ENCODE measurements around the gene REC8. TPM values are rescaled to one million over a fixed set of nuclear protein-coding genes. Genes with fewer than 3 reads are reported as not detected.
A peak's percentile ranks its signal among the peaks of the same experiment; 100 is the strongest.

REC8 gene
- total and polyA plus RNA-seq, 2 of the 13 experiments (the other 11 are each of a cell fraction or from before 2014, with no cell fraction given), result 3.4 to 14.7 TPM

DNA sequence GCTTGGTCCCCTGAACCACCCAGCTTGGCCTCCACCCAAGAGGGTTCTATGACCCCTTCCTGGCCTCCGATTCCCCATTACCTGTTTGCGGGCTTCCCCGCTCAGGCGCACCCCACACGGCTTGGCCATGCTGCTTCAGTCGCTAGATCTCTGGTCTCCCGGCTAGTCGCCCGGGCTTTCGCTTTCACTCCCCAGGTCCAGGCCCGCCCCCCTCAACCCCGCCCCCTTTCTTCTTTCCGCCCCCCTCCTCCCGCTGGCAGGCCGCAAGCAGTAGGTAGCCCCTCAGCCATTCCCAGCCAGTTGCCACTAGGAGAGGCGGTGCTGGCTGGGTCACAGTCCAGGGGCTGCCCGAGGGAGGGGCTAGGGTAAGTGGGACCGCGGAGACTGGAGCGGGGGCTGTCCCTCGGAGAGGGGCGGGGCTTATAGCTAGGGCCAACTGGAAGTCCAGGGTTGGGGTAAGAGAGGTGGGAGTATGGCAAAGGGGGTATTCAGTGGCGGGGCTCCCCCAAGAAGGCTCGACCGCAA lies 25.4 kb upstream of the REC8 start, which contains the start of gene PSME2 (continued):
- TF ChIP-seq PRDM15 (CRISPR knock-in tag; IDR thresholded peaks at IDR 0.05) (peak; percentile 97), ZIK1 (CRISPR knock-in tag; IDR thresholded peaks at IDR 0.05; ENCODE audit: borderline replicate concordance, low read depth) (peak; percentile 81), ZNF484 (CRISPR knock-in tag; IDR thresholded peaks at IDR 0.05; ENCODE audit: borderline replicate concordance, low read depth) (no peak), ZNF382 (CRISPR knock-in tag; IDR thresholded peaks at IDR 0.05; ENCODE audit: borderline replicate concordance) (no peak), ZNF660 (CRISPR knock-in tag; IDR thresholded peaks at IDR 0.05; ENCODE audit: borderline replicate concordance, low read depth) (no peak), ZNF549 (CRISPR knock-in tag; IDR thresholded peaks at IDR 0.05) (no peak), ZNF644 (CRISPR knock-in tag; IDR thresholded peaks at IDR 0.05; ENCODE audit: low read depth) (peak; percentile 76; the same call in 1 of the 2 replicates), CHD4 (IDR thresholded peaks at IDR 0.05; ENCODE audit: borderline replicate concordance, low read length) (peak; percentile 63; the same call in 1 of the 2 replicates), ZNF569 (CRISPR knock-in tag; IDR thresholded peaks at IDR 0.05; ENCODE audit: borderline replicate concordance) (no peak), MTF2 (CRISPR knock-in tag; IDR thresholded peaks at IDR 0.05; ENCODE audit: borderline replicate concordance) (no peak), NR2C2 (CRISPR knock-in tag; IDR thresholded peaks at IDR 0.05; ENCODE audit: borderline replicate concordance) (no peak), HNRNPL (IDR thresholded peaks at IDR 0.05; ENCODE audit: low read depth, low read length) (peak; percentile 80; the same call in 1 of the 2 replicates), ZBTB7B (CRISPR knock-in tag; IDR thresholded peaks at IDR 0.05) (peak; percentile 87; the same call in 1 of the 2 replicates), HES4 (CRISPR knock-in tag; IDR thresholded peaks at IDR 0.05; ENCODE audit: borderline replicate concordance) (no peak), CEBPG (CRISPR knock-in tag; IDR thresholded peaks at IDR 0.05) (peak; percentile 38; the same call in 1 of the 2 replicates), ZFP41 (CRISPR knock-in tag; IDR thresholded peaks at IDR 0.05; ENCODE audit: borderline replicate concordance) (0 out of 2 replicates have a peak, but pooled peaks have one; percentile 16), ZNF552 (CRISPR knock-in tag; IDR thresholded peaks at IDR 0.05; ENCODE audit: borderline replicate concordance) (no peak), ZNF460 (CRISPR knock-in tag; IDR thresholded peaks at IDR 0.05; ENCODE audit: borderline replicate concordance) (no peak), ZNF34 (CRISPR knock-in tag; IDR thresholded peaks at IDR 0.05; ENCODE audit: borderline replicate concordance) (no peak), ZBTB7A (CRISPR knock-in tag; IDR thresholded peaks at IDR 0.05) (no peak), TBX3 (IDR thresholded peaks at IDR 0.05; ENCODE audit: borderline replicate concordance) (no peak)
- TF ChIP-seq, protein P1, sequence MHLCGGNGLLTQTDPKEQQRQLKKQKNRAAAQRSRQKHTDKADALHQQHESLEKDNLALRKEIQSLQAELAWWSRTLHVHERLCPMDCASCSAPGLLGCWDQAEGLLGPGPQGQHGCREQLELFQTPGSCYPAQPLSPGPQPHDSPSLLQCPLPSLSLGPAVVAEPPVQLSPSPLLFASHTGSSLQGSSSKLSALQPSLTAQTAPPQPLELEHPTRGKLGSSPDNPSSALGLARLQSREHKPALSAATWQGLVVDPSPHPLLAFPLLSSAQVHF (CRISPR knock-in tag; IDR thresholded peaks at IDR 0.05), result no peak
- TF ChIP-seq, protein P2, sequence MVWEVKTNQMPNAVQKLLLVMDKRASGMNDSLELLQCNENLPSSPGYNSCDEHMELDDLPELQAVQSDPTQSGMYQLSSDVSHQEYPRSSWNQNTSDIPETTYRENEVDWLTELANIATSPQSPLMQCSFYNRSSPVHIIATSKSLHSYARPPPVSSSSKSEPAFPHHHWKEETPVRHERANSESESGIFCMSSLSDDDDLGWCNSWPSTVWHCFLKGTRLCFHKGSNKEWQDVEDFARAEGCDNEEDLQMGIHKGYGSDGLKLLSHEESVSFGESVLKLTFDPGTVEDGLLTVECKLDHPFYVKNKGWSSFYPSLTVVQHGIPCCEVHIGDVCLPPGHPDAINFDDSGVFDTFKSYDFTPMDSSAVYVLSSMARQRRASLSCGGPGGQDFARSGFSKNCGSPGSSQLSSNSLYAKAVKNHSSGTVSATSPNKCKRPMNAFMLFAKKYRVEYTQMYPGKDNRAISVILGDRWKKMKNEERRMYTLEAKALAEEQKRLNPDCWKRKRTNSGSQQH (CRISPR knock-in tag; IDR thresholded peaks at IDR 0.05; ENCODE audit: low read depth), result peak; percentile 45; the same call in 1 of the 2 replicates
- TF ChIP-seq, protein P3, sequence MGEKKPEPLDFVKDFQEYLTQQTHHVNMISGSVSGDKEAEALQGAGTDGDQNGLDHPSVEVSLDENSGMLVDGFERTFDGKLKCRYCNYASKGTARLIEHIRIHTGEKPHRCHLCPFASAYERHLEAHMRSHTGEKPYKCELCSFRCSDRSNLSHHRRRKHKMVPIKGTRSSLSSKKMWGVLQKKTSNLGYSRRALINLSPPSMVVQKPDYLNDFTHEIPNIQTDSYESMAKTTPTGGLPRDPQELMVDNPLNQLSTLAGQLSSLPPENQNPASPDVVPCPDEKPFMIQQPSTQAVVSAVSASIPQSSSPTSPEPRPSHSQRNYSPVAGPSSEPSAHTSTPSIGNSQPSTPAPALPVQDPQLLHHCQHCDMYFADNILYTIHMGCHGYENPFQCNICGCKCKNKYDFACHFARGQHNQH (CRISPR knock-in tag; IDR thresholded peaks at IDR 0.05), result peak; percentile 63; the same call in 1 of the 2 replicates

Data from HepG2 (cell line).